Epithelial cell of proximal tubule (primary cell): Measurements from ENCODE around the gene GAREM1. TPM values are rescaled to one million over a fixed set of nuclear protein-coding genes. Genes with fewer than 3 reads are reported as not detected.
A peak's percentile ranks its signal among the peaks of the same experiment; 100 is the strongest.

Experiments
- DNase-seq: peaks from one replicate; pipeline ENCODE4 v3.0.0-alpha.2; 2011; ENCODE audit warnings: low read depth
- H3K4me3 ChIP-seq: 2 replicates; pipeline ENCODE4 v1.5.1; 2011; ENCODE audit warnings: low read depth, mild to moderate bottlenecking, low read length
- CTCF ChIP-seq: conservative IDR thresholded peaks from 2 replicates; pipeline ENCODE4 v1.5.1; 2012; ENCODE audit warnings: low read depth, mild to moderate bottlenecking, low read length
- total RNA-seq: library from RNA; depleted of rRNA; stranded (reverse); fragments of >200 nt; gene quantifications from 2 replicates; pipeline ENCODE4 v1.2.3, GENCODE V29; 2015

Gene GAREM1
- total RNA-seq, 1 donor from 2014 or later: 3.1 TPM

- DNase-seq: no peak
- peak overlapping the region; percentile 12 for H3K4me3 ChIP-seq
- no peak for TF ChIP-seq CTCF
Measured at GRCh38 chr18:32459361-32460101, 11.2 kb downstream of the GAREM1 start.

- no peak for DNase-seq
- no peak overlapping the region for H3K4me3 ChIP-seq
- no peak for TF ChIP-seq CTCF
Measured at GRCh38 chr18:32455361-32455760, 15.3 kb downstream of the GAREM1 start.

- DNase-seq: no peak
- no peak for TF ChIP-seq CTCF
- H3K4me3 ChIP-seq: no peak overlapping the region
Measured at GRCh38 chr18:32454593-32454992, 16.1 kb downstream of the GAREM1 start.

GRCh38 chr18:32450874-32451273 is 19.8 kb downstream of the GAREM1 start:
- no peak for TF ChIP-seq CTCF
- no peak overlapping the region for H3K4me3 ChIP-seq
- DNase-seq: no peak

- H3K4me3 ChIP-seq: no peak overlapping the region
- no peak for DNase-seq
- TF ChIP-seq CTCF: no peak
Measured at GRCh38 chr18:32450026-32450691, 20.5 kb downstream of the GAREM1 start.

GRCh38 chr18:32446780-32447179 is 23.9 kb downstream of the GAREM1 start:
- DNase-seq: no peak
- no peak overlapping the region for H3K4me3 ChIP-seq
- TF ChIP-seq CTCF: no peak
